Osteocyte (in vitro differentiated cells): ENCODE measurements around the gene LRRC19. TPM values are rescaled to one million over a fixed set of nuclear protein-coding genes. Genes with fewer than 3 reads are reported as not detected.

Experiments
- DNase-seq: peaks from one replicate; pipeline ENCODE4 v3.0.0; 2021; ENCODE audit warnings: mixed read lengths; ENCODE audit not compliant: unreplicated experiment; ENCODE audit errors: extremely low spot score
- H3K27ac Mint-ChIP-seq: one replicate; pipeline ENCODE4 v1.8.0; 2021; ENCODE audit warnings: mild to moderate bottlenecking, mixed read lengths; ENCODE audit not compliant: unreplicated experiment
- H3K27me3 Mint-ChIP-seq: one replicate; pipeline ENCODE4 v1.8.0; 2021; ENCODE audit warnings: mixed read lengths; ENCODE audit not compliant: unreplicated experiment
- H3K36me3 Mint-ChIP-seq: one replicate; pipeline ENCODE4 v1.8.0; 2021; ENCODE audit warnings: mixed read lengths; ENCODE audit not compliant: unreplicated experiment
- H3K4me1 Mint-ChIP-seq: one replicate; pipeline ENCODE4 v1.8.0; 2021; ENCODE audit warnings: mixed read lengths; ENCODE audit not compliant: unreplicated experiment
- H3K4me3 Mint-ChIP-seq: one replicate; pipeline ENCODE4 v1.8.0; 2021; ENCODE audit warnings: mild to moderate bottlenecking, moderate library complexity, mixed read lengths; ENCODE audit not compliant: unreplicated experiment
- H3K9me3 Mint-ChIP-seq: one replicate; pipeline ENCODE4 v1.8.0; 2021; ENCODE audit warnings: mixed read lengths; ENCODE audit not compliant: unreplicated experiment
- CTCF ChIP-seq: fragments of 200-600 bp; sonication (generic); IDR thresholded peaks from 2 replicates; pipeline ENCODE4 v1.5.0; 2021; ENCODE audit warnings: antibody characterized with exemption, mild to moderate bottlenecking, moderate library complexity
- total RNA-seq: library from RNA; stranded (reverse); gene quantifications from 2 replicates; pipeline ENCODE4 v1.2.1, GENCODE V29; 2021

Gene LRRC19
- total RNA-seq, 1 donor from 2014 or later = not detected

GRCh38 chr9:26956860-26957233 is 48.6 kb downstream of the LRRC19 start:
- Mint-ChIP-seq H3K36me3 (no peaks in the 10 kb centered on the region), H3K4me1 (peaks cover 29% of the 10 kb centered on the region), H3K9me3 (no peaks in the 10 kb centered on the region), H3K27ac (peak overlapping the region; percentile 99), H3K27me3 (no peaks in the 10 kb centered on the region), H3K4me3 (peak overlapping the region; percentile 91)
- TF ChIP-seq CTCF = no peak
- no peak for DNase-seq

GRCh38 chr9:26955921-26956859 is 49.3 kb downstream of the LRRC19 start, which contains the start of gene IFT74:
Gene IFT74 (plus strand): TSS chr9:26956412. CDS start chr9:26961968, 5,556 bp downstream.
- Mint-ChIP-seq H3K36me3 (no peaks in the 10 kb centered on the region), H3K27ac (peak within 1 kb of the TSS; percentile 99), H3K9me3 (no peaks in the 10 kb centered on the region), H3K4me3 (peak within 1 kb of the TSS; percentile 91), H3K27me3 (no peaks in the 10 kb centered on the region), H3K4me1 (peaks cover 24% of the 10 kb centered on the region)
- peak; percentile 99 for DNase-seq
- TF ChIP-seq CTCF = no peak

- Mint-ChIP-seq H3K36me3 (no peaks in the 10 kb centered on the region), H3K27ac (peak overlapping the region; percentile 99), H3K27me3 (no peaks in the 10 kb centered on the region), H3K9me3 (no peaks in the 10 kb centered on the region), H3K4me3 (peak overlapping the region; percentile 91), H3K4me1 (peaks cover 24% of the 10 kb centered on the region)
- DNase-seq = no peak
- TF ChIP-seq CTCF = no peak
Observed at GRCh38 chr9:26955222-26955903, 50.1 kb downstream of the LRRC19 start.

- Mint-ChIP-seq H3K36me3 (no peaks in the 10 kb centered on the region), H3K27me3 (no peaks in the 10 kb centered on the region), H3K9me3 (no peaks in the 10 kb centered on the region), H3K27ac (no peak overlapping the region), H3K4me3 (no peak overlapping the region), H3K4me1 (peaks cover 24% of the 10 kb centered on the region)
- no peak for DNase-seq
- no peak for TF ChIP-seq CTCF
Observed at GRCh38 chr9:26954050-26954508, 51.4 kb downstream of the LRRC19 start.

GRCh38 chr9:26951794-26952193 is 53.7 kb downstream of the LRRC19 start:
- DNase-seq = no peak
- H3K36me3 Mint-ChIP-seq = no peaks in the 10 kb centered on the region
- TF ChIP-seq CTCF = no peak
- no peak overlapping the region for H3K4me3 Mint-ChIP-seq
- no peak overlapping the region for H3K27ac Mint-ChIP-seq
- H3K27me3 Mint-ChIP-seq = no peaks in the 10 kb centered on the region
- no peaks in the 10 kb centered on the region for H3K9me3 Mint-ChIP-seq
- peaks cover 18% of the 10 kb centered on the region for H3K4me1 Mint-ChIP-seq
